HCT116 (cell line): ENCODE measurements around the gene PCDHGA9.

Experiments
- CBX3 ChIP-seq: IDR thresholded peaks from 2 replicates; pipeline ENCODE4 v1.6.1; 2012; ENCODE audit warnings: low read depth
- EGR1 ChIP-seq: IDR thresholded peaks from 2 replicates; pipeline ENCODE4 v1.6.1; 2012; ENCODE audit warnings: low read depth
- ELF1 ChIP-seq: IDR thresholded peaks from 2 replicates; pipeline ENCODE4 v1.6.1; 2012; ENCODE audit warnings: low read depth, borderline replicate concordance
- EZH2 ChIP-seq: fragments of 200-600 bp; sonication (generic); IDR thresholded peaks from 2 replicates; pipeline ENCODE4 v1.6.1; 2017; ENCODE audit warnings: antibody characterized with exemption, mixed run types
- EZH2phosphoT487 ChIP-seq: fragments of 200-600 bp; IDR thresholded peaks from 2 replicates; pipeline ENCODE4 v1.6.1; 2018; ENCODE audit warnings: antibody characterized with exemption, borderline replicate concordance
- JUND ChIP-seq: IDR thresholded peaks from 2 replicates; pipeline ENCODE4 v1.6.1; 2012
- POLR2A ChIP-seq: IDR thresholded peaks from 2 replicates; pipeline ENCODE4 v1.7.0; 2011; ENCODE audit warnings: borderline replicate concordance; ENCODE audit not compliant: insufficient read depth, insufficient read length; ENCODE audit errors: extremely low read depth
- POLR2AphosphoS5 ChIP-seq: IDR thresholded peaks from 2 replicates; pipeline ENCODE4 v1.6.1; 2011; ENCODE audit warnings: mild to moderate bottlenecking, low read depth, low read length, moderate library complexity
- SP1 ChIP-seq: IDR thresholded peaks from 2 replicates; pipeline ENCODE4 v1.6.1; 2012; ENCODE audit warnings: low read depth
- ZBTB33 ChIP-seq: IDR thresholded peaks from 2 replicates; pipeline ENCODE4 v1.6.1; 2011; ENCODE audit warnings: mild to moderate bottlenecking, low read length, moderate library complexity; ENCODE audit not compliant: insufficient replicate concordance; ENCODE audit errors: extremely low read depth
- ZNF274 ChIP-seq: fragments of 200-500 bp; sonication (Bioruptor generic); IDR thresholded peaks from 2 replicates; pipeline ENCODE4 v1.6.1; 2014; ENCODE audit warnings: mild to moderate bottlenecking, low read depth, low read length, inconsistent platforms
- TF ChIP-seq, protein P1 (sequence below), 3 experiments: fragments of 200-600 bp in 1 of 3; sonication (generic) in 1 of 3; IDR thresholded peaks in 2 of 3; conservative IDR thresholded peaks in 1 of 3; 2 replicates each; pipeline ENCODE4 v1.5.1; 2012 to 2017; ENCODE audit warnings: low read depth in 2 of 3, low read length in 2 of 3, antibody characterized with exemption in 1 of 3, borderline replicate concordance in 1 of 3, control low read depth in 1 of 3, mild to moderate bottlenecking in 1 of 3, mixed read lengths in 1 of 3, mixed run types in 1 of 3, moderate library complexity in 1 of 3; ENCODE audit not compliant: insufficient read depth in 1 of 3

DNA sequence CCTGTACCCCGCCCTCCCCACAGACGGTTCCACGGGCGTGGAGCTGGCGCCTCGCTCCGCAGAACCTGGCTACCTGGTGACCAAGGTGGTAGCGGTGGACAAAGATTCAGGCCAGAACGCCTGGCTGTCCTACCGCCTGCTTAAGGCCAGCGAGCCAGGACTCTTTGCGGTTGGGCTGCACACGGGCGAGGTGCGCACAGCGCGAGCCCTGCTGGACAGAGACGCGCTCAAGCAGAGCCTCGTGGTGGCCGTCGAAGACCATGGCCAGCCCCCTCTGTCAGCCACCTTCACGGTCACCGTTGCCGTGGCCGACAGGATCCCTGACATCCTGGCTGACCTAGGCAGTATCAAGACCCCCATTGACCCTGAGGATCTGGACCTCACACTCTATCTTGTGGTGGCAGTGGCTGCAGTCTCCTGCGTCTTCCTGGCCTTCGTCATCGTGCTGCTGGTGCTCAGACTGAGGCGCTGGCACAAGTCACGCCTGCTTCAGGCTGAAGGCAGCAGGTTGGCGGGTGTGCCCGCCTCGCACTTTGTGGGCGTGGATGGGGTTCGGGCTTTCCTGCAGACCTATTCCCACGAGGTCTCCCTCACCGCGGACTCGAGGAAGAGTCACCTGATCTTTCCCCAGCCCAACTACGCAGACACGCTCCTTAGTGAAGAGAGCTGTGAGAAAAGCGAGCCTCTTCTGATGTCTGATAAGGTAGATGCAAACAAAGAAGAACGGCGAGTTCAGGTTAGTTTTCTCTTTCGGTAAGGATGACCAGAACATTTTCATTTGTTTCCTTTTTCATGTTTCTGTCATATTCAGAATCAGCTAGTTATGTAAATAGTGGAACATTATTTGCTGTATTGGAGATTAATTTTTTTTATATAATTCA, 36.3 kb upstream of the PCDHGA9 start:
- TF ChIP-seq POLR2AphosphoS5 (no peak), SP1 (no peak), EZH2 (no peak), EZH2phosphoT487 (no peak), CBX3 (no peak), POLR2A (no peak), ZBTB33 (no peak), ZNF274 (no peak), ELF1 (no peak), JUND (no peak), EGR1 (no peak)
- TF ChIP-seq, protein P1, sequence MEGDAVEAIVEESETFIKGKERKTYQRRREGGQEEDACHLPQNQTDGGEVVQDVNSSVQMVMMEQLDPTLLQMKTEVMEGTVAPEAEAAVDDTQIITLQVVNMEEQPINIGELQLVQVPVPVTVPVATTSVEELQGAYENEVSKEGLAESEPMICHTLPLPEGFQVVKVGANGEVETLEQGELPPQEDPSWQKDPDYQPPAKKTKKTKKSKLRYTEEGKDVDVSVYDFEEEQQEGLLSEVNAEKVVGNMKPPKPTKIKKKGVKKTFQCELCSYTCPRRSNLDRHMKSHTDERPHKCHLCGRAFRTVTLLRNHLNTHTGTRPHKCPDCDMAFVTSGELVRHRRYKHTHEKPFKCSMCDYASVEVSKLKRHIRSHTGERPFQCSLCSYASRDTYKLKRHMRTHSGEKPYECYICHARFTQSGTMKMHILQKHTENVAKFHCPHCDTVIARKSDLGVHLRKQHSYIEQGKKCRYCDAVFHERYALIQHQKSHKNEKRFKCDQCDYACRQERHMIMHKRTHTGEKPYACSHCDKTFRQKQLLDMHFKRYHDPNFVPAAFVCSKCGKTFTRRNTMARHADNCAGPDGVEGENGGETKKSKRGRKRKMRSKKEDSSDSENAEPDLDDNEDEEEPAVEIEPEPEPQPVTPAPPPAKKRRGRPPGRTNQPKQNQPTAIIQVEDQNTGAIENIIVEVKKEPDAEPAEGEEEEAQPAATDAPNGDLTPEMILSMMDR (IDR thresholded peaks at IDR 0.05 in 2 of 3, conservative IDR thresholded peaks at IDR 0.05 in 1 of 3; ENCODE audit: borderline replicate concordance in 1 of 3, insufficient read depth in 1 of 3, low read depth in 2 of 3, low read length in 2 of 3) = no peak
